ENCODE measurements around the gene SSR2. TPM values are rescaled to one million over a fixed set of nuclear protein-coding genes. Genes with fewer than 3 reads are reported as not detected.

The SSR2 gene
- total RNA-seq, 2 experiments from 2014 or later: 141 to 142 TPM

- Mint-ChIP-seq H3K4me1 (ENCODE audit: low read depth) (peaks cover 67% of the 10 kb centered on the region), H3K27ac (peak overlapping the region; percentile 96), H3K4me3 (peak overlapping the region; percentile 53), H3K27me3 (ENCODE audit: low read depth) (no peaks in the 10 kb centered on the region), H3K36me3 (ENCODE audit: low read depth) (peaks cover 42% of the 10 kb centered on the region), H3K9me3 (no peaks in the 10 kb centered on the region)
- DNase-seq: no peak
- CTCF ChIA-PET: interaction anchor here (0.6 to 4.5 kb wide), 5 partner anchors 15 to 920 kb away, joined by 3 to 21 read pairs (median 3); no protein-coding TSS in a partner anchor
- intact Hi-C loops (cut with micrococcal nuclease): no loop called here
Measured at GRCh38 chr1:155968051-155968400, 52.7 kb downstream of the SSR2 start.

- Mint-ChIP-seq H3K27ac (peak overlapping the region; percentile 96), H3K4me3 (peak overlapping the region; percentile 53), H3K4me1 (ENCODE audit: low read depth) (peaks cover 64% of the 10 kb centered on the region), H3K27me3 (ENCODE audit: low read depth) (no peaks in the 10 kb centered on the region), H3K36me3 (ENCODE audit: low read depth) (peaks cover 48% of the 10 kb centered on the region), H3K9me3 (no peaks in the 10 kb centered on the region)
- DNase-seq: peak; percentile 58
- intact Hi-C loops (cut with micrococcal nuclease): no loop called here
- CTCF ChIA-PET: interaction anchor here (0.6 to 4.5 kb wide), 8 partner anchors 10 to 38 kb away, joined by 3 to 21 read pairs (median 5); partner anchors contain the start of gene ARHGEF2
Measured at GRCh38 chr1:155967341-155968050, 53.3 kb downstream of the SSR2 start.

DNA sequence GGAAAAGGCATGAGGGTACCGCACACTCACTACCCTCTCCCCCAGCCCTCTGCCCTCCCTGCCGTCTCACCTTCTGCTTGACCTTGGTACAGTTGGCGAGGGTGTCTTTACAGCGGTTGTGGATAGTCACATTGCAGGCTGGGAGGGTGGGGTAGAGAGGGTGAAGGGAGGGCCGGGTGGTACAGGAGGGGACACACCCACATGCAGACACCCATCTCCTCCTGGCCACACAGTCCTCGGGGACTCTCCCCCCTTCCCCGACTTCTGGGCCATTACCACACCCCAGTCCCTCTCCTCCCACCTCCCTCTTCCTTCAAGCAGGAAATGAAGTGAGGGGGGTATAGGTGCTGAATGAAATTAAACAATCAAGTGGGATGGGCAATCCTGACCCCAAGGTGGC is 54.0 kb downstream of the SSR2 start:
- intact Hi-C loops (cut with micrococcal nuclease): no loop called here
- Mint-ChIP-seq H3K36me3 (ENCODE audit: low read depth) (peaks cover 51% of the 10 kb centered on the region), H3K27ac (peak overlapping the region; percentile 96), H3K27me3 (ENCODE audit: low read depth) (no peaks in the 10 kb centered on the region), H3K4me3 (no peak overlapping the region), H3K4me1 (ENCODE audit: low read depth) (peaks cover 58% of the 10 kb centered on the region), H3K9me3 (no peaks in the 10 kb centered on the region)
- CTCF ChIA-PET: interaction anchor here (0.6 to 2.5 kb wide), 6 partner anchors 10 to 38 kb away, joined by 3 to 8 read pairs (median 5); partner anchors contain the start of gene ARHGEF2
- no peak for DNase-seq

DNA sequence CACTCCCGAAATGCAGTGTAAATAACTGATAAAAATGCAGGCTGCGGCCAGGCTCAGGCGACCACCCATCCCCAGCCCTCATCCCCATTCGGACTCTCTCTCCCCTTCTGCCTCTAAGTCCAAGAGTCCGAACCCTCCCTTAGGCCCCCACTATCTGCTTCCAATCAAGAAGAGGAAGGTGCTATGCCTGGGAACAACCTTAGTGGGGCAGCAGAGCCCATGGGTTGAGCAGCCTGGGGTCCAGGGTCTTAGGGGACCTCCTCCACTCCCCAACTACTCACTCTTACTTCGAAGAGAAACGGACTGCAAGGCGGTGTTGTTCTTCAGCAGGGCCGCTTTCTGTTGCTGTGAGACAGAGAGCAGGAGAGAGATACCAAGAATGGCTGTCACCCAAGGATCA is 54.6 kb downstream of the SSR2 start:
- H3K4me3 Mint-ChIP-seq: no peak overlapping the region
- DNase-seq: no peak
- intact Hi-C loops (cut with micrococcal nuclease): no loop called here
- H3K36me3 Mint-ChIP-seq (ENCODE audit: low read depth): peaks cover 55% of the 10 kb centered on the region
- peaks cover 52% of the 10 kb centered on the region for H3K4me1 Mint-ChIP-seq (ENCODE audit: low read depth)
- H3K27ac Mint-ChIP-seq: peak overlapping the region; percentile 96
- CTCF ChIA-PET: interaction anchor here (0.8 to 2.5 kb wide), 5 partner anchors 9 to 24 kb away, joined by 3 to 8 read pairs (median 6); partner anchors contain the start of gene ARHGEF2
- H3K27me3 Mint-ChIP-seq (ENCODE audit: low read depth): no peaks in the 10 kb centered on the region
- no peaks in the 10 kb centered on the region for H3K9me3 Mint-ChIP-seq

DNA sequence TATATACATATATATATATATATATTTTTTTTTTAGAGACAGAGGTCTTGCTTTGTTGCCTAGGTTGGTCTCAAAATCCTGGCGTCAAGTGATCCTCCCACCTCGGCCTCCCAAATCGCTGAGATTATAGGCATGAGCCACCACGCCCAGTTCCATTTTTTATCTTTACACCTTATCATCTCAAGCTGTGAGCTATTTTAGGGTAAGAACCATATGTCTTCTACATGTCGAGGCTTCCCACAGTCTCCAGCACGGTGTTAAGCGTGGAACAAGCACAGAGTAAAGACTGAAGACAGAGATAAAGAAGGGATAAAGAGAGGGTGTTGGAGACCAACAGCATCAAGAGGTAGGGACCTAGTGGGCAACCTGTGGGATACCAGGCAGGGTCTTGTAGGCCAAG is 56.6 kb downstream of the SSR2 start:
- H3K4me1 Mint-ChIP-seq (ENCODE audit: low read depth): peaks cover 33% of the 10 kb centered on the region
- H3K27me3 Mint-ChIP-seq (ENCODE audit: low read depth): no peaks in the 10 kb centered on the region
- CTCF ChIA-PET: no interaction called here
- no peak for DNase-seq
- H3K27ac Mint-ChIP-seq: peak overlapping the region; percentile 27
- H3K9me3 Mint-ChIP-seq: no peaks in the 10 kb centered on the region
- intact Hi-C loops (cut with micrococcal nuclease): no loop called here
- no peak overlapping the region for H3K4me3 Mint-ChIP-seq
- peaks cover 57% of the 10 kb centered on the region for H3K36me3 Mint-ChIP-seq (ENCODE audit: low read depth)

- peaks cover 18% of the 10 kb centered on the region for H3K4me1 Mint-ChIP-seq (ENCODE audit: low read depth)
- no peak for DNase-seq
- CTCF ChIA-PET: no interaction called here
- H3K9me3 Mint-ChIP-seq: no peaks in the 10 kb centered on the region
- intact Hi-C loops (cut with micrococcal nuclease): no loop called here
- peaks cover 50% of the 10 kb centered on the region for H3K36me3 Mint-ChIP-seq (ENCODE audit: low read depth)
- no peaks in the 10 kb centered on the region for H3K27me3 Mint-ChIP-seq (ENCODE audit: low read depth)
- H3K4me3 Mint-ChIP-seq: no peak overlapping the region
- H3K27ac Mint-ChIP-seq: peak overlapping the region; percentile 78
Measured at GRCh38 chr1:155962599-155963211, 58.0 kb downstream of the SSR2 start.

GRCh38 chr1:155961937-155962336 is 58.8 kb downstream of the SSR2 start:
- Mint-ChIP-seq H3K36me3 (ENCODE audit: low read depth) (peaks cover 52% of the 10 kb centered on the region), H3K4me1 (ENCODE audit: low read depth) (peaks cover 11% of the 10 kb centered on the region), H3K27ac (peak overlapping the region; percentile 78), H3K4me3 (no peak overlapping the region), H3K27me3 (ENCODE audit: low read depth) (no peaks in the 10 kb centered on the region), H3K9me3 (no peaks in the 10 kb centered on the region)
- DNase-seq: no peak
- CTCF ChIA-PET: no interaction called here
- intact Hi-C loops (cut with micrococcal nuclease): no loop called here

GRCh38 chr1:155960081-155960745 is 60.5 kb downstream of the SSR2 start:
- Mint-ChIP-seq H3K9me3 (no peaks in the 10 kb centered on the region), H3K36me3 (ENCODE audit: low read depth) (peaks cover 47% of the 10 kb centered on the region), H3K27me3 (ENCODE audit: low read depth) (no peaks in the 10 kb centered on the region), H3K4me3 (no peak overlapping the region), H3K27ac (peak overlapping the region; percentile 68), H3K4me1 (ENCODE audit: low read depth) (peaks cover 4% of the 10 kb centered on the region)
- intact Hi-C loops (cut with micrococcal nuclease): no loop called here
- CTCF ChIA-PET: interaction anchor here (0.6 to 1.5 kb wide), 2 partner anchors 12 to 30 kb away, joined by 3 read pairs; no protein-coding TSS in a partner anchor
- no peak for DNase-seq

Other genes starting within 250 kb of the SSR2 start
- 10 to 100 TPM; 36.6 to 37.1 TPM for gene GON4L, start 163.7 kb downstream of the SSR2 start, total RNA-seq
- gene SYT11, start 161.4 kb downstream of the SSR2 start, total RNA-seq: 1 to 10 TPM; 6.3 to 7.0 TPM
- 10 to 100 TPM; 17.1 to 21.3 TPM for gene RIT1, start 109.6 kb downstream of the SSR2 start, total RNA-seq
- 10 to 100 TPM; 82.3 to 87.2 TPM for gene KHDC4, start 86.5 kb downstream of the SSR2 start, total RNA-seq
- gene RXFP4, start 79.3 kb downstream of the SSR2 start, total RNA-seq: under 1 TPM in 1 of 2 experiments, not detected in 1; 0.29 TPM
- 100 to 1,000 TPM; 154 to 159 TPM for gene ARHGEF2, start 42.4 kb downstream of the SSR2 start, total RNA-seq
- 10 to 100 TPM; 27.1 to 27.4 TPM for gene UBQLN4, start 32.8 kb upstream of the SSR2 start, total RNA-seq
- 10 to 100 TPM; 54.9 to 55.9 TPM for gene LAMTOR2, start 33.8 kb upstream of the SSR2 start, total RNA-seq
- 1 to 10 TPM; 1.3 TPM for gene RAB25, start 40.2 kb upstream of the SSR2 start, total RNA-seq
- gene MEX3A, start 61.5 kb upstream of the SSR2 start, total RNA-seq: under 1 TPM; 0.22 to 0.36 TPM
- 10 to 100 TPM; 62.1 to 62.6 TPM for gene LMNA, start 93.8 kb upstream of the SSR2 start, total RNA-seq
- 10 to 100 TPM; 17.4 to 17.5 TPM for gene SEMA4A, start 132.6 kb upstream of the SSR2 start, total RNA-seq
- gene SLC25A44, start 173.2 kb upstream of the SSR2 start, total RNA-seq: 10 to 100 TPM; 69.1 to 73.5 TPM
- 100 to 1,000 TPM; 135 TPM for gene PMF1, start 192.1 kb upstream of the SSR2 start, total RNA-seq
- gene BGLAP, start 221.2 kb upstream of the SSR2 start, total RNA-seq: 1 to 10 TPM; 3.4 to 4.0 TPM
- gene PAQR6, start 227.1 kb upstream of the SSR2 start, total RNA-seq: 1 to 10 TPM; 3.7 to 4.2 TPM

Measured in activated naive CD4-positive, alpha-beta T cell treated with anti-CD3 and anti-CD28 coated beads for 36 hours (primary cell).